ENCODE measurements around the gene TECTA.

DNA sequence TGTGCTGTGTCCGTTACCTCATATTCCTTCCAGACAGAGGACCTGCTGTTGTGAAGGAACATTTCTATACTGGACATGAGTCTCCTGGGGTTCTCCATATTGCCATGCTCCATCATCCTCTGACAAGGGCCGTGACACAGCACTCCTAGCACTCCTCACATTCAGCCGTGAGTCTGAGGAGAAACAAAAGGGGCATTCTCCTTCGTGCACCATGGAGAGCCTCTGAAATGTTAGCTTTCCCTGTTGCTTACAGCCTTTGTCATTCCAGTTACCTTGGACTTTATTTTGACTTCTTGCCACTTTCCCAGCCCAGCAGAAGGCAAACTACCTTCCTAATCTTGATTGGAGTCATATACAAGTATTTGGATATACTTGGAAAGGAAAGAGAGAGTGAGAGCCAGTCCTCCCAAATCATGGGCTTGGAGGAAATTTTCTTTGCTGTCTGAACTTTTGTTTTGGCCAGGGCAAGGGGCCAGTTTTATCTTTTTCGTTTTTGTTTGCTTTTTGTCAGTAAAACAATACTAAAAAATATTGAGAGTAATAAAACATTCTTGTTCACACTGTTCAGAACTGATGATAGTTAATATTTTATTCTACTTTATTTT, 29.1 kb upstream of the TECTA start:
- TF ChIP-seq, protein P1, sequence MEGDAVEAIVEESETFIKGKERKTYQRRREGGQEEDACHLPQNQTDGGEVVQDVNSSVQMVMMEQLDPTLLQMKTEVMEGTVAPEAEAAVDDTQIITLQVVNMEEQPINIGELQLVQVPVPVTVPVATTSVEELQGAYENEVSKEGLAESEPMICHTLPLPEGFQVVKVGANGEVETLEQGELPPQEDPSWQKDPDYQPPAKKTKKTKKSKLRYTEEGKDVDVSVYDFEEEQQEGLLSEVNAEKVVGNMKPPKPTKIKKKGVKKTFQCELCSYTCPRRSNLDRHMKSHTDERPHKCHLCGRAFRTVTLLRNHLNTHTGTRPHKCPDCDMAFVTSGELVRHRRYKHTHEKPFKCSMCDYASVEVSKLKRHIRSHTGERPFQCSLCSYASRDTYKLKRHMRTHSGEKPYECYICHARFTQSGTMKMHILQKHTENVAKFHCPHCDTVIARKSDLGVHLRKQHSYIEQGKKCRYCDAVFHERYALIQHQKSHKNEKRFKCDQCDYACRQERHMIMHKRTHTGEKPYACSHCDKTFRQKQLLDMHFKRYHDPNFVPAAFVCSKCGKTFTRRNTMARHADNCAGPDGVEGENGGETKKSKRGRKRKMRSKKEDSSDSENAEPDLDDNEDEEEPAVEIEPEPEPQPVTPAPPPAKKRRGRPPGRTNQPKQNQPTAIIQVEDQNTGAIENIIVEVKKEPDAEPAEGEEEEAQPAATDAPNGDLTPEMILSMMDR (IDR thresholded peaks at IDR 0.05; ENCODE audit: low read depth, low read length, poor library complexity, severe bottlenecking) = no peak
- no peak for TF ChIP-seq EZH2phosphoT487 (IDR thresholded peaks at IDR 0.05; ENCODE audit: borderline replicate concordance, low read length)

All from DOHH2 (cell line).